Activated T-cell treated with anti-CD3 and anti-CD28 coated beads, Interleukin-2, amount 50 U/mL, for 1 hour (primary cell): ENCODE results near the gene SLC29A3.
"Not testable (repeated sequence)": the region's sequence is repeated elsewhere in the genome, so short reads cannot be mapped to it uniquely, and the experiment has no call there.

Experiments used
- DNase-seq: peaks from one replicate; pipeline ENCODE4 v3.0.0-alpha.2; 2020

SLC29A3 gene

GRCh38 chr10:71284544-71285179 is 34.4 kb upstream of the SLC29A3 start:
- DNase-seq: no peak

- DNase-seq: peak; percentile 24
Measured at GRCh38 chr10:71285180-71285545, 33.9 kb upstream of the SLC29A3 start.

GRCh38 chr10:71285986-71286385 is 33.1 kb upstream of the SLC29A3 start:
- DNase-seq: no peak

GRCh38 chr10:71286521-71287294 is 32.4 kb upstream of the SLC29A3 start:
- DNase-seq: no peak

GRCh38 chr10:71287456-71287855 is 31.6 kb upstream of the SLC29A3 start:
- DNase-seq: no peak

DNA sequence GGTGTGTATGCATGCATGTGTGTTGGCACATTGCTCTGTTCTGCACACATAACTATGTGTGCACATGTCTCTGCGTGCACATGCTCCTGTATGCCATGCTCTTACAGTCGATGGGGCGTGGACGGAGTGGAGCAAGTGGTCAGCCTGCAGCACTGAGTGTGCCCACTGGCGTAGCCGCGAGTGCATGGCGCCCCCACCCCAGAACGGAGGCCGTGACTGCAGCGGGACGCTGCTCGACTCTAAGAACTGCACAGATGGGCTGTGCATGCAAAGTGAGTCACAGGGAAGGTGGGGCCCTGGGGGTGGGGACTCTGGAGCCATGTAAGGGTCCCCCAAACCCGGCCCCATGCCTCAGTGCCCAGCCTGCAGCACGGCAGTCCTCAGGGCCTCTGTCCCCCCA is 30.6 kb upstream of the SLC29A3 start:
- DNase-seq: no peak

- DNase-seq: no peak
Measured at GRCh38 chr10:71289421-71290130, 29.5 kb upstream of the SLC29A3 start.

GRCh38 chr10:71290331-71290730 is 28.7 kb upstream of the SLC29A3 start:
- DNase-seq: no peak

GRCh38 chr10:71290806-71291527 is 28.1 kb upstream of the SLC29A3 start:
- DNase-seq: no peak

DNA sequence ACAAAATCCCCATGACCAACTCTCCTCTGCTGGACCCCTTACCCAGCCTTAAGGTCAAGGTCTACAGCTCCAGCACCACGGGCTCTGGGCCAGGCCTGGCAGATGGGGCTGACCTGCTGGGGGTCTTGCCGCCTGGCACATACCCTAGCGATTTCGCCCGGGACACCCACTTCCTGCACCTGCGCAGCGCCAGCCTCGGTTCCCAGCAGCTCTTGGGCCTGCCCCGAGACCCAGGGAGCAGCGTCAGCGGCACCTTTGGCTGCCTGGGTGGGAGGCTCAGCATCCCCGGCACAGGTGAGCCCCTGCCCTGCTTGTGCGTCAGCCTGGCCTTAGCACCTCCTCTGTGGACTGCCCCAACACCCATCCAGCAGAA is 27.5 kb upstream of the SLC29A3 start:
- no peak for DNase-seq

GRCh38 chr10:71292624-71293445 is 26.2 kb upstream of the SLC29A3 start:
- DNase-seq: no peak

DNA sequence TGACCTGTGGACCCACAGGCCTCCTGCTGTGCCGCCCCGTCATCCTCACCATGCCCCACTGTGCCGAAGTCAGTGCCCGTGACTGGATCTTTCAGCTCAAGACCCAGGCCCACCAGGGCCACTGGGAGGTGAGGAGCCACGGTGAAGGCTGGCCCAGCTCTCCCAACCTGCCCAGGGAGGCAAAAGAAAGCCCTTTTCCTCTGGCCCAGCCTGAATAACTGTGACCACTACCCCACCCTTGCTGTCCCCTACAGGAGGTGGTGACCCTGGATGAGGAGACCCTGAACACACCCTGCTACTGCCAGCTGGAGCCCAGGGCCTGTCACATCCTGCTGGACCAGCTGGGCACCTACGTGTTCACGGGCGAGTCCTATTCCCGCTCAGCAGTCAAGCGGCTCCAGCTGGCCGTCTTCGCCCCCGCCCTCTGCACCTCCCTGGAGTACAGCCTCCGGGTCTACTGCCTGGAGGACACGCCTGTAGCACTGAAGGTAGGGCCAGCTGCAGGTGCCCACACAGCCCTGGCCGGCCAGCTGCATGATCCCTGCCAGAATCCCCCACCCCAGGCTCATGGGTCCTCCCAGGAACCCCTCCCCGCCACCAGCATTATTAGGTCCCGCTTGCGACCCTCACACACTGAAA is 25.5 kb upstream of the SLC29A3 start:
- DNase-seq: no peak

- DNase-seq: no peak
Measured at GRCh38 chr10:71294091-71294561, 24.9 kb upstream of the SLC29A3 start.

DNA sequence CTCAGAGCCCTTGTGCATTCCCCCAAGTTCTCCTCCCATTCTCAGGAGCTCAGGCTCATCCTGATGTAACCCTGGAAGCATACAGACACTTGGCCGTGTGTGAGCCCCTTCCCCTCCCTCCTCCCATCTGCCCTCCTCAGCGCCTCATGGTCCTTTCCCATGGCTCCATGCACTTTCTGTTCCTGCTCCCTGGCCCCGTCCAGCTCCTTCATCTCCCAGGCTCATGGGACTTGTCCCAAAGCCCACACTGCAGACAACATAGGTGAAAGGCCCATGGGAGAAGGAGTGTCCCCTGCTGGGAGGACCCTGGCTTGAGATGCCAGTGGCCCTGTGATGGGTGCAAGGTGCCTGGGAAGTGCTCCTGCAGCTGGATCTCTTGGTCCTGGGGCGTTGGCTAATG is 24.2 kb upstream of the SLC29A3 start:
- no peak for DNase-seq

DNA sequence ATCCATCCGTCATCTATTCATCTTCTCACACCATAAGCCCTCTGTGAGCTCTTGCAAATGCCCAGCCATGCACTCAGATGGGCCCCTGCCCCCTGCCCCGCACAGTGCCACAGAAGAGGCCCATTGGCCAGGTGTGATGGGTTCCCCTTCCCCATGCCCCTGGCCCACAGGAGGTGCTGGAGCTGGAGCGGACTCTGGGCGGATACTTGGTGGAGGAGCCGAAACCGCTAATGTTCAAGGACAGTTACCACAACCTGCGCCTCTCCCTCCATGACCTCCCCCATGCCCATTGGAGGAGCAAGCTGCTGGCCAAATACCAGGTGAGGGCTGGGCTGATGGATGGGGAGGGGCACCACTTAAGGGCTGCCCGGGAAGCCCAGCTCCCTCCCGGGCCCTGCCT is 23.4 kb upstream of the SLC29A3 start:
- no peak for DNase-seq

DNA sequence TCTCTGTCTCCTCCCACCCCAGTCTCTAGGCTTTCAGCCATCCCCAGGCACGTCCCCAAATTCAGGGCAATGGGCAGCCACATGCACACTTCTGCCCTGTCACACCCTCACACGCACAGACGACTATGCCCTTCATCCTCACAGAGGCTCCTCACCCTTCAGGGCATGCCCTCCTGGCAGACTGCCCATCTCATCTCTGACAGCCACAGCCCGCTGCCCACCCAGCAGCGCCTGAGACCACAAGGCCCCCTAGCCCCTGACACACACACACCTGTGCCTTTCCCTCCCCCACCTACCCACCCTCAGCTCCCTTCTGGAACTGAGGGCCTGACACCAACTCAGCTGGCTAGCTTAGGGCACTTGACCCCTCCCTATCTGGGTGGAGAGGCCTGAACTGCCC is 23.0 kb upstream of the SLC29A3 start:
- DNase-seq: no peak

- DNase-seq: not testable (repeated sequence)
Measured at GRCh38 chr10:71296811-71297210, 22.2 kb upstream of the SLC29A3 start.

DNA sequence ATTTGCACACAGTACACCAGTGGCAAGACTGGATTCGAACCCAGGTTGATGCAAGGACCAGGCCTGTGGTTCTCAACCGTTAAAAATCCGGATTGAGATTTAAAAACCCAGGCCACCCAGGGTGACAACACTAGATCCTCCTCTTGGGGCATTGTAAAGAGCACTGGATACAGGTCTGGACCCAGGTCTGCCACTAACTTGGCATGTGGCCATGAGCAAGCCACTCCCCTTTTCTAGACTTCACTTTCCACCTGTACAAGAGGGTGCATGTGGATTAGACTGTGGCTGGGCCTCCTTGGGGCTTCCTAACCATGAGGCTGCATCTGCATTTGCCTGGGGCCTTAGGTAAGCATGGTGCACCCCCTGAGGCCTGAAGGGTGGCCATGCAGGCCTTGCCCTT is 21.7 kb upstream of the SLC29A3 start:
- DNase-seq: no peak

DNA sequence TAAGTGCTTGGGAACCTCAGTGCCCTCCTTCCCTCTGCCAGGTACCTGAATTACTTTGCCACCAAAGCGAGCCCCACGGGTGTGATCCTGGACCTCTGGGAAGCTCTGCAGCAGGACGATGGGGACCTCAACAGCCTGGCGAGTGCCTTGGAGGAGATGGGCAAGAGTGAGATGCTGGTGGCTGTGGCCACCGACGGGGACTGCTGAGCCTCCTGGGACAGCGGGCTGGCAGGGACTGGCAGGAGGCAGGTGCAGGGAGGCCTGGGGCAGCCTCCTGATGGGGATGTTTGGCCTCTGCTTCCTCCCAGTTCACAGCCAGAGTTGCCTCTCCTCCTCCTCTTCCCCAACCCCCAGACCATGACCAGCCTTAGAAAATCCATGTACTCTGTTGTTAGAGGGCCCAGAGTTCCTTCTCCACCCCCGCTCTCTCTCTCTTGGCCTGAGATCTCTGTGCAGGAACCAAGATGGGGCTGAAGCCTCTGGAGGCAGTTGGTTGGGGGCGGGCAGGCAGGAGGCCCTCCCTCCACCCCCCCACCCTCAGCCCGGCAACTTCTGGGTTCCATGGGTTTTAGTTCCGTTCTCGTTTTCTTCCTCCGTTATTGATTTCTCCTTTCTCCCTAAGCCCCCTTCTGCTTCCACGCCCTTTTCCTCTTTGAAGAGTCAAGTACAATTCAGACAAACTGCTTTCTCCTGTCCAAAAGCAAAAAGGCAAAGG is 19.8 kb upstream of the SLC29A3 start:
- DNase-seq: no peak

DNA sequence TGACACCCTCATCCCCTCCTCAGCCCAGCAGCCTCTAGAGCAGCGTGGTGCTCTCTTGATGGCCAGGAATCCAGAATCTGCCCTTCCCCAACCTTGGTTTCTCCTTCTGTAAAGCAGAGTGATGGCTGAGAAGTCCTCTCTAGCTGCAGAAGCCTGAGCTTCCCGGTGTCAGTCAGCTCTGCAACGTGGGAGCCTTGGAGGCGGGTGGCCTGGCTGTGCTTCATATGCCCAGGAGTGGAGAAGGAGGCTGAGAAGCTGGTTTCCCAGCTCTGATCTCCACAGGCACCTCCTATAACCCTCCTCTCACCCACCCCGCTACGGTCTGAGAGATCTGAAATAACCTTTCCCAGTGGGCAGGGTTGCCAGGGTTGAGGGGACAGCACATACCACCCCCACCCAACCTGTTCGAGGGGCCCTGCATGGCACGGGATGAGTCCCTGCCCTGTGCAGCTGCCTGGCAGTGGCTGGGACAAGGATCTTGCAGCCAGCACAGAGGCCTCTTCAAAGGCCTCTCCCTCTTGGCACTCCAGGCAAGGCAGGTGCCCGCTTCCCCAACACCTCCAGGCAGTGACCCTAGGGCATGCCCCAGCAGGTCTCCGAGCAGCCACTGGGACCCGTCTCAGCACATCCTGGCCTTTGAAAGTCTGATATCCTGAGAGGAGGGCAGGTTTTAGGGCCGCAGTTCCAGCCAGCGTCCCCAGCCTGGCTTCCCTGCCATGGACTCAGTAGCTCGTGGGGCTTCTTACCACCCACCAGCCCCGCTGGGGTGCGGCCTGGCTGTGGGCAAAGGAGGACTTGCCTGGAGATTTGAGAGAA is 18.3 kb upstream of the SLC29A3 start:
- no peak for DNase-seq
